SU-DHL-6 (cell line): ENCODE data around the gene PLEKHA6.

Experiments
- H2AFZ ChIP-seq: fragments of 200-600 bp; sonication (generic); 2 replicates; pipeline ENCODE4 v1.6.1; 2014; ENCODE audit warnings: low read depth, mild to moderate bottlenecking, moderate library complexity, mixed read lengths, antibody characterized with exemption, low read length; ENCODE audit not compliant: severe bottlenecking
- H3F3A ChIP-seq: fragments of 200-600 bp; shearing (Covaris generic); 2 replicates; pipeline ENCODE4 v1.6.0; 2016; ENCODE audit warnings: antibody characterized with exemption, mild to moderate bottlenecking; ENCODE audit not compliant: insufficient read depth
- H3K27ac ChIP-seq: fragments of 200-600 bp; sonication (generic); 2 replicates; pipeline ENCODE4 v1.5.1; 2016; ENCODE audit warnings: low read depth, mild to moderate bottlenecking, low read length, moderate library complexity, mixed read lengths
- H3K27me3 ChIP-seq: fragments of 200-600 bp; sonication (generic), shearing (Covaris generic); 2 replicates; pipeline ENCODE4 v1.6.0; 2014; ENCODE audit warnings: mild to moderate bottlenecking, low read length
- H3K36me3 ChIP-seq: fragments of 200-600 bp; sonication (generic); 2 replicates; pipeline ENCODE4 v1.6.1; 2014; ENCODE audit warnings: mild to moderate bottlenecking, low read length, mixed read lengths
- H3K4me2 ChIP-seq: fragments of 300-600, 200-600 bp; shearing (Covaris generic), sonication (generic); 2 replicates; pipeline ENCODE4 v1.6.0; 2014; ENCODE audit warnings: low read length, low read depth, mild to moderate bottlenecking; ENCODE audit not compliant: poor library complexity, severe bottlenecking
- H3K4me3 ChIP-seq: fragments of 200-600 bp; sonication (generic); 2 replicates; pipeline ENCODE4 v1.5.1; 2014; ENCODE audit warnings: antibody characterized with exemption, low read length, mild to moderate bottlenecking, mixed read lengths; ENCODE audit not compliant: insufficient read depth, poor library complexity, severe bottlenecking
- H3K79me2 ChIP-seq: fragments of 200-600 bp; sonication (generic); 2 replicates; pipeline ENCODE4 v1.6.1; 2014; ENCODE audit warnings: mild to moderate bottlenecking, low read length, moderate library complexity; ENCODE audit not compliant: insufficient read depth
- H3K9ac ChIP-seq: fragments of 200-600 bp; sonication (generic); 2 replicates; pipeline ENCODE4 v1.7.0; 2014; ENCODE audit warnings: mild to moderate bottlenecking, low read length
- H3K9me2 ChIP-seq: fragments of 200-600 bp; sonication (generic); replicated peaks from 2 replicates; pipeline ENCODE4 v1.6.1; 2014; ENCODE audit warnings: low read length; ENCODE audit not compliant: insufficient read depth
- H3K9me3 ChIP-seq: fragments of 200-600 bp; sonication (generic); 2 replicates; pipeline ENCODE4 v1.6.1; 2014; ENCODE audit warnings: low read length, mixed read lengths; ENCODE audit not compliant: insufficient read depth
- H4K20me1 ChIP-seq: fragments of 200-600 bp; sonication (generic); 2 replicates; pipeline ENCODE4 v1.6.1; 2014; ENCODE audit warnings: low read depth, mild to moderate bottlenecking, antibody characterized with exemption, low read length, moderate library complexity, mixed read lengths
- EZH2phosphoT487 ChIP-seq: fragments of 200-600 bp; sonication (generic), shearing (Covaris generic); conservative IDR thresholded peaks from 2 replicates; pipeline ENCODE4 v1.6.1; 2018; ENCODE audit warnings: mild to moderate bottlenecking, antibody characterized with exemption, low read length, moderate library complexity, mixed read lengths
- TF ChIP-seq, protein P1 (sequence below): fragments of 200-600 bp; sonication (generic); IDR thresholded peaks from one replicate; pipeline ENCODE4 v1.5.1; 2017; ENCODE audit warnings: antibody characterized with exemption, mild to moderate bottlenecking, low read length, moderate library complexity; ENCODE audit not compliant: insufficient read depth, poor library complexity, severe bottlenecking

PLEKHA6 gene

DNA sequence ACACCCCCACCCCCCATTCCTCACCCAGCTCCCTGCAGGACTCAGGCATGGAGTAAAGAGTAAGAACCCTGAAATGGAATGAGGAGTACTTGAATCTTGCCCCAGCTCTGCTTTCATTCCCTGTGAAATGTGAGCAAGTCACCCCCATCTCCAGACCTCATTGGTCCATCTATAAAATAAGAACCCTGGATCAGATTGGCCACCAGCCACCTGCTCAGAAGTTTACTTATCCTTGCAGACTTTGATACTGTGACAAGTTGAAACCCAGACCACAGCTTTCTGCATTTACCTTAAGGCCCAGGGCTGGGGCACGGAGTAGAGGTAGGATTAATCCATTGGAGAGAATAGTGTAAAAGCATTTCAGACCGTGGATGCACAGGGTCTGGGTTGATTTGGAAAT lies 165.6 kb downstream of the PLEKHA6 start:
- Histone ChIP-seq H3K36me3 (no peaks in the 10 kb centered on the region), H3K9me3 (no peaks in the 10 kb centered on the region), H4K20me1 (no peaks in the 10 kb centered on the region), H3K9ac (no peak overlapping the region), H2AFZ (no peak overlapping the region), H3K9me2 (no peaks in the 10 kb centered on the region), H3K4me3 (no peak overlapping the region), H3K27ac (no peak overlapping the region), H3K79me2 (no peaks in the 10 kb centered on the region), H3F3A (no peaks in the 10 kb centered on the region), H3K4me2 (no peak overlapping the region), H3K27me3 (no peaks in the 10 kb centered on the region)
- no peak for TF ChIP-seq EZH2phosphoT487
- TF ChIP-seq, protein P1, sequence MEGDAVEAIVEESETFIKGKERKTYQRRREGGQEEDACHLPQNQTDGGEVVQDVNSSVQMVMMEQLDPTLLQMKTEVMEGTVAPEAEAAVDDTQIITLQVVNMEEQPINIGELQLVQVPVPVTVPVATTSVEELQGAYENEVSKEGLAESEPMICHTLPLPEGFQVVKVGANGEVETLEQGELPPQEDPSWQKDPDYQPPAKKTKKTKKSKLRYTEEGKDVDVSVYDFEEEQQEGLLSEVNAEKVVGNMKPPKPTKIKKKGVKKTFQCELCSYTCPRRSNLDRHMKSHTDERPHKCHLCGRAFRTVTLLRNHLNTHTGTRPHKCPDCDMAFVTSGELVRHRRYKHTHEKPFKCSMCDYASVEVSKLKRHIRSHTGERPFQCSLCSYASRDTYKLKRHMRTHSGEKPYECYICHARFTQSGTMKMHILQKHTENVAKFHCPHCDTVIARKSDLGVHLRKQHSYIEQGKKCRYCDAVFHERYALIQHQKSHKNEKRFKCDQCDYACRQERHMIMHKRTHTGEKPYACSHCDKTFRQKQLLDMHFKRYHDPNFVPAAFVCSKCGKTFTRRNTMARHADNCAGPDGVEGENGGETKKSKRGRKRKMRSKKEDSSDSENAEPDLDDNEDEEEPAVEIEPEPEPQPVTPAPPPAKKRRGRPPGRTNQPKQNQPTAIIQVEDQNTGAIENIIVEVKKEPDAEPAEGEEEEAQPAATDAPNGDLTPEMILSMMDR: no peak

- no peaks in the 10 kb centered on the region for H3K79me2 ChIP-seq
- no peak overlapping the region for H3K4me3 ChIP-seq
- H4K20me1 ChIP-seq: no peaks in the 10 kb centered on the region
- H3K27ac ChIP-seq: no peak overlapping the region
- no peak overlapping the region for H3K9ac ChIP-seq
- H3F3A ChIP-seq: no peaks in the 10 kb centered on the region
- TF ChIP-seq, protein P1: no peak
- TF ChIP-seq EZH2phosphoT487: no peak
- no peak overlapping the region for H3K4me2 ChIP-seq
- H3K9me3 ChIP-seq: no peaks in the 10 kb centered on the region
- H3K9me2 ChIP-seq: no peaks in the 10 kb centered on the region
- H3K27me3 ChIP-seq: no peaks in the 10 kb centered on the region
- no peaks in the 10 kb centered on the region for H3K36me3 ChIP-seq
- H2AFZ ChIP-seq: no peak overlapping the region
Measured at GRCh38 chr1:204192589-204193352, 167.0 kb downstream of the PLEKHA6 start.

- TF ChIP-seq, protein P1: no peak
- TF ChIP-seq EZH2phosphoT487: no peak
- H4K20me1 ChIP-seq: no peaks in the 10 kb centered on the region
- no peak overlapping the region for H3K27ac ChIP-seq
- no peaks in the 10 kb centered on the region for H3F3A ChIP-seq
- no peak overlapping the region for H3K4me2 ChIP-seq
- no peaks in the 10 kb centered on the region for H3K9me3 ChIP-seq
- no peaks in the 10 kb centered on the region for H3K79me2 ChIP-seq
- H3K9me2 ChIP-seq: no peaks in the 10 kb centered on the region
- H3K36me3 ChIP-seq: no peaks in the 10 kb centered on the region
- no peak overlapping the region for H3K9ac ChIP-seq
- H2AFZ ChIP-seq: no peak overlapping the region
- no peak overlapping the region for H3K4me3 ChIP-seq
- no peaks in the 10 kb centered on the region for H3K27me3 ChIP-seq
Measured at GRCh38 chr1:204192046-204192445, 167.7 kb downstream of the PLEKHA6 start.
